ENCODE data around the gene DRD3. TPM values are rescaled to one million over a fixed set of nuclear protein-coding genes. Genes with fewer than 3 reads are reported as not detected.

DRD3 gene
- total and polyA plus RNA-seq, 12 donors = not detected

DNA sequence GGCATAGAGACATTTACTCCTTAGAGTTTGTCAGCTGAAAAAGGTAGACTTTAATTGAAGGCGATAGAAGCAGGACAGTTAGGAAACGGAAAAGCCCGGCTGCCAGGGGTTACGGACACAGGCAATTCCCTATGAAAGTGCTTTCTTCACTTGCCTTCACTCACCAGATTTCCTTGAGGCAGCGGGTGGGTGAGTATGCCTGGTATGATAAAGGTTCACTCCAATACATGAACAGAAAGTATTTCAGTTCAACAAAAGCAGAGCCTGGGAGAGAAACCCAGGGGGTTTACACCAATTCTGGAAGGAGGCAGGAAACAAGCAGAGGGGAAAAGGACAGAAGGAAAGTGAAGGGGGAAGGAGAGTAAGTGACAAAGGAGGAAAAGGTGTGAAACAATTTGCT lies 68.4 kb downstream of the DRD3 start:
- Histone ChIP-seq H3K27ac (no peak overlapping the region), H3K9me3 (replicated peaks in 1 of 3) (no peaks in the 10 kb centered on the region), H3K4me1 (replicated peaks in 1 of 2) (peaks cover 0 to 9% of the 10 kb centered on the region in 2 donors), H3K36me3 (replicated peaks in 1 of 2) (no peaks in the 10 kb centered on the region), H3K27me3 (no peaks in the 10 kb centered on the region), H3K4me3 (no peak overlapping the region)
- DNase-seq = no peak
- TF ChIP-seq POLR2A (IDR thresholded peaks at IDR 0.05) = no peak
- TF ChIP-seq, protein P1, sequence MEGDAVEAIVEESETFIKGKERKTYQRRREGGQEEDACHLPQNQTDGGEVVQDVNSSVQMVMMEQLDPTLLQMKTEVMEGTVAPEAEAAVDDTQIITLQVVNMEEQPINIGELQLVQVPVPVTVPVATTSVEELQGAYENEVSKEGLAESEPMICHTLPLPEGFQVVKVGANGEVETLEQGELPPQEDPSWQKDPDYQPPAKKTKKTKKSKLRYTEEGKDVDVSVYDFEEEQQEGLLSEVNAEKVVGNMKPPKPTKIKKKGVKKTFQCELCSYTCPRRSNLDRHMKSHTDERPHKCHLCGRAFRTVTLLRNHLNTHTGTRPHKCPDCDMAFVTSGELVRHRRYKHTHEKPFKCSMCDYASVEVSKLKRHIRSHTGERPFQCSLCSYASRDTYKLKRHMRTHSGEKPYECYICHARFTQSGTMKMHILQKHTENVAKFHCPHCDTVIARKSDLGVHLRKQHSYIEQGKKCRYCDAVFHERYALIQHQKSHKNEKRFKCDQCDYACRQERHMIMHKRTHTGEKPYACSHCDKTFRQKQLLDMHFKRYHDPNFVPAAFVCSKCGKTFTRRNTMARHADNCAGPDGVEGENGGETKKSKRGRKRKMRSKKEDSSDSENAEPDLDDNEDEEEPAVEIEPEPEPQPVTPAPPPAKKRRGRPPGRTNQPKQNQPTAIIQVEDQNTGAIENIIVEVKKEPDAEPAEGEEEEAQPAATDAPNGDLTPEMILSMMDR (IDR thresholded peaks at IDR 0.05) = no peak
- 76 to 84% (median 80%) methylated on average over 5 of the region's 5 CpGs for WGBS, 4 donors
- intact Hi-C loops (cut with DNase I) = no loop called here

DNA sequence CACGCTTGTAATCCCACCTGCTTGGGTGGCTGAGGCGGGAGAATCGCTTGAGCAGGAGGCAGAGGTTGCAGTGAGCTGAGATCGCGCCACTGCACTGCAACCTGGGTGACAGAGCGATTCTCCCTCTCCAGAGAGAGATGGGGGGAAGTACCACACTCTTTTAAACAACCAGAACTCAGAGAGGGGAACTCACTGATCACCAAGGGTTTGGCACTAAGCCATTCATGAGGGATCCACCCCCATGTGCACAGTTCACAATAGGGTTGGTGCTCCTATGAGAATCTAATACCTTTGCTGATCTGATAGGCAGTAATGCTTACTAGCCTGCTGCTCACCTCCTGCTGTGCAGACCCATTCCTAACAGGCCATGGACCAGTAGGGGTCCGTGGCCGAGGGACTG lies 70.7 kb downstream of the DRD3 start:
- intact Hi-C loops (cut with DNase I) = no loop called here
- no peak for DNase-seq
- Histone ChIP-seq H3K36me3 (replicated peaks in 1 of 2) (no peaks in the 10 kb centered on the region), H3K27ac (no peak overlapping the region), H3K4me3 (no peak overlapping the region), H3K27me3 (no peaks in the 10 kb centered on the region), H3K9me3 (replicated peaks in 1 of 3) (no peaks in the 10 kb centered on the region), H3K4me1 (replicated peaks in 1 of 2) (peaks cover 0 to 9% of the 10 kb centered on the region in 2 donors)
- WGBS, 4 donors = 87 to 95% (median 93%) methylated on average over 8 of the region's 8 CpGs
- TF ChIP-seq, protein P1 (IDR thresholded peaks at IDR 0.05) = no peak
- no peak for TF ChIP-seq POLR2A (IDR thresholded peaks at IDR 0.05)

DNA sequence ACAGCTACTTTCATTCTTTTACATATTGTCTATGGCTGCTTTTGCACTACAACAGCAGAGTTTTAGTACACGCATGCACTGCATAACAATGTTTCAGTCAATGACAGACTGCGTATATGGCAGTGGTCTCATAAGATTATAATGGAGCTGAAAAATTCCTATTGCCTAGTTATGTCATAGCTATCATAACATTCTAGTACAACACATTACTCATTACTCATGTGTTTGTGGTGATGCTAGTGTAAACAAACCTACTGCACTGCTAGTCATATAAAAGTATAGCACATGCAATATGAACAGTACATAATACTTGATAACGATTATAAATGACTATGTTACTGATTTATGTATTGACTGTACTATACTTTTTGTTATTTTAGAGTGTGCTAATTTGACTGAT lies 74.4 kb downstream of the DRD3 start:
- Histone ChIP-seq H3K4me1 (replicated peaks in 1 of 2) (no peaks in the 10 kb centered on the region), H3K36me3 (replicated peaks in 1 of 2) (no peaks in the 10 kb centered on the region), H3K27me3 (no peaks in the 10 kb centered on the region), H3K27ac (no peak overlapping the region), H3K4me3 (no peak overlapping the region), H3K9me3 (replicated peaks in 1 of 3) (no peaks in the 10 kb centered on the region)
- no peak for DNase-seq
- intact Hi-C loops (cut with DNase I) = no loop called here
- TF ChIP-seq POLR2A (IDR thresholded peaks at IDR 0.05) = no peak
- TF ChIP-seq, protein P1 (IDR thresholded peaks at IDR 0.05) = no peak
- WGBS, 4 donors = 81 to 88% (median 84%) methylated on average over 3 of the region's 3 CpGs

DNA sequence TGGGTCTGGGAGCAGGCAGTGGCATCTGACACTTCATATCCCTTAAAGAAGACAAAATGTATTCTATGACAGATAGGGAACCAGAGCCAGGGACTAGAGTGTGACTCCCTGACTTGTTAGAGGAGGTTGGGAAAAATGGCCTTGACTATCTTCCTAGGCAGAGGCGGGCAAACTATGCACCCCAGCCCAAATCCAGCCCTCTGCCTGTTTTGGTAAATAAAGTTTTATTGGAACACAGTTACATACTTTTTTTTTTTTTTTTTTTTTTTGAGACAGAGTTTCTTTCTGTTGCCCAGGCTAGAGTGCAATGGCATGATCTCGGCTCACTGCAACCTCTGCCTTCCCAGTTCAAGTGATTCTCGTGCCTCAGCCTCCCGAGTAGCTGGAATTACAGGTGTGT lies 75.0 kb downstream of the DRD3 start:
- TF ChIP-seq, protein P1 (IDR thresholded peaks at IDR 0.05) = no peak
- Histone ChIP-seq H3K27ac (no peak overlapping the region), H3K4me3 (no peak overlapping the region), H3K36me3 (replicated peaks in 1 of 2) (no peaks in the 10 kb centered on the region), H3K9me3 (replicated peaks in 1 of 3) (no peaks in the 10 kb centered on the region), H3K27me3 (no peaks in the 10 kb centered on the region), H3K4me1 (replicated peaks in 1 of 2) (no peaks in the 10 kb centered on the region)
- WGBS, 4 donors = 82 to 94% (median 88%) methylated on average over 4 of the region's 4 CpGs
- DNase-seq = no peak
- intact Hi-C loops (cut with DNase I) = no loop called here

Data from adrenal gland (tissue), 12 donors.